ENCODE data around the gene NPR1.

DNA sequence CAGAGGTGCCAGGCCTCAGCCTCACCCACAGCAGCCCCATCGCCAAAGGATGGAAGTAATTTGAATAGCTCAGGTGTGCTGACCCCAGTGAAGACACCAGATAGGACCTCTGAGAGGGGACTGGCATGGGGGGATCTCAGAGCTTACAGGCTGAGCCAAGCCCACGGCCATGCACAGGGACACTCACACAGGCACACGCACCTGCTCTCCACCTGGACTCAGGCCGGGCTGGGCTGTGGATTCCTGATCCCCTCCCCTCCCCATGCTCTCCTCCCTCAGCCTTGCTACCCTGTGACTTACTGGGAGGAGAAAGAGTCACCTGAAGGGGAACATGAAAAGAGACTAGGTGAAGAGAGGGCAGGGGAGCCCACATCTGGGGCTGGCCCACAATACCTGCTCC lies 15.0 kb downstream of the NPR1 start:
- TF ChIP-seq, protein P1, sequence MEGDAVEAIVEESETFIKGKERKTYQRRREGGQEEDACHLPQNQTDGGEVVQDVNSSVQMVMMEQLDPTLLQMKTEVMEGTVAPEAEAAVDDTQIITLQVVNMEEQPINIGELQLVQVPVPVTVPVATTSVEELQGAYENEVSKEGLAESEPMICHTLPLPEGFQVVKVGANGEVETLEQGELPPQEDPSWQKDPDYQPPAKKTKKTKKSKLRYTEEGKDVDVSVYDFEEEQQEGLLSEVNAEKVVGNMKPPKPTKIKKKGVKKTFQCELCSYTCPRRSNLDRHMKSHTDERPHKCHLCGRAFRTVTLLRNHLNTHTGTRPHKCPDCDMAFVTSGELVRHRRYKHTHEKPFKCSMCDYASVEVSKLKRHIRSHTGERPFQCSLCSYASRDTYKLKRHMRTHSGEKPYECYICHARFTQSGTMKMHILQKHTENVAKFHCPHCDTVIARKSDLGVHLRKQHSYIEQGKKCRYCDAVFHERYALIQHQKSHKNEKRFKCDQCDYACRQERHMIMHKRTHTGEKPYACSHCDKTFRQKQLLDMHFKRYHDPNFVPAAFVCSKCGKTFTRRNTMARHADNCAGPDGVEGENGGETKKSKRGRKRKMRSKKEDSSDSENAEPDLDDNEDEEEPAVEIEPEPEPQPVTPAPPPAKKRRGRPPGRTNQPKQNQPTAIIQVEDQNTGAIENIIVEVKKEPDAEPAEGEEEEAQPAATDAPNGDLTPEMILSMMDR (IDR thresholded peaks at IDR 0.05) = no peak
- TF ChIP-seq EZH2phosphoT487 (IDR thresholded peaks at IDR 0.05) (no peak), EZH2 (IDR thresholded peaks at IDR 0.05) (no peak)
